Lung (tissue), 12 donors: Measurements from ENCODE around the gene TMEM156. TPM values are rescaled to one million over a fixed set of nuclear protein-coding genes. Genes with fewer than 3 reads are reported as not detected.

ENCODE experiments used
- ATAC-seq: fragments of 200-7000 bp; cut with Tn5 transposase; one replicate; pipeline ENCODE4 v1.9.1; 2020; ENCODE audit warnings: moderate number of reproducible peaks; ENCODE audit not compliant: insufficient read depth, low FRiP score
- DNase-seq, 3 donors: peaks; one replicate each; pipeline ENCODE4 v3.0.0-alpha.2; 2013 to 2017
- H3K27ac ChIP-seq, 2 donors: one replicate each; pipeline ENCODE4 v1.5.1; 2013; ENCODE audit warnings: mild to moderate bottlenecking in 2 of 2, moderate library complexity in 2 of 2, control low read depth in 1 of 2, inconsistent platforms in 1 of 2, low read depth in 1 of 2, low read length in 1 of 2
- H3K27me3 ChIP-seq, 3 donors: one replicate each; pipeline ENCODE4 v1.5.1; 2013; ENCODE audit warnings: low read length in 2 of 3; ENCODE audit not compliant: control insufficient read depth in 3 of 3, insufficient read depth in 3 of 3
- H3K36me3 ChIP-seq, 4 donors: one replicate each; pipeline ENCODE4 v1.5.1; 2013; ENCODE audit warnings: low read length in 4 of 4, mild to moderate bottlenecking in 1 of 4, moderate library complexity in 1 of 4; ENCODE audit not compliant: control insufficient read depth in 4 of 4, insufficient read depth in 4 of 4
- H3K4me1 ChIP-seq, 5 donors: one replicate each; pipeline ENCODE4 v1.5.1; 2013; ENCODE audit warnings: low read length in 5 of 5, mild to moderate bottlenecking in 2 of 5, moderate library complexity in 1 of 5; ENCODE audit not compliant: control insufficient read depth in 5 of 5, insufficient read depth in 5 of 5
- H3K4me3 ChIP-seq: one replicate; pipeline ENCODE4 v1.5.1; 2013; ENCODE audit warnings: mild to moderate bottlenecking, control low read depth, moderate library complexity
- H3K9ac ChIP-seq, 2 donors: one replicate each; pipeline ENCODE4 v1.5.1; 2013; ENCODE audit warnings: low read length in 2 of 2, control low read depth in 1 of 2; ENCODE audit not compliant: insufficient read depth in 1 of 2
- H3K9me3 ChIP-seq, 4 donors: one replicate each; pipeline ENCODE4 v1.5.1; 2013; ENCODE audit warnings: low read length in 3 of 4, mild to moderate bottlenecking in 1 of 4, moderate library complexity in 1 of 4; ENCODE audit not compliant: control insufficient read depth in 4 of 4, insufficient read depth in 3 of 4
- WGBS, 2 donors: extraction: QIAGEN DNeasy Blood & Tissue Kit; methylation state at CpG; one replicate each; pipeline ENCODE4 v1.1.7; 2013; 5-methylcytosine and 5-hydroxymethylcytosine counted together
- polyA plus RNA-seq, 2 donors: library from polyadenylated mRNA; stranded (reverse); fragments of 200-250 nt; gene quantifications; one replicate each; pipeline ENCODE4 v1.2.1, GENCODE V29; 2013
- total RNA-seq, 2 donors: library from RNA; depleted of rRNA in 1 of 2; stranded (reverse); fragments of >200 nt in 1 of 2; gene quantifications; one replicate each; pipeline ENCODE4 v1.2.1, GENCODE V29; 2014 to 2021
- TF ChIP-seq, protein P1 (sequence below): IDR thresholded peaks from 2 replicates; pipeline ENCODE4 v1.5.1; 2012; ENCODE audit warnings: mild to moderate bottlenecking; ENCODE audit errors: control extremely low read depth, extremely low read depth
- donor health status: control.
- donor health status: control.
- donor health status: Bipolar disorder and iron deficiency.
- donor health status: healthy.
- donor health status: DM: yes; HTN: yes; CAD: no.

Gene TMEM156
- total and polyA plus RNA-seq, 4 donors: 0.95 to 3.5 (median 1.2) TPM

DNA sequence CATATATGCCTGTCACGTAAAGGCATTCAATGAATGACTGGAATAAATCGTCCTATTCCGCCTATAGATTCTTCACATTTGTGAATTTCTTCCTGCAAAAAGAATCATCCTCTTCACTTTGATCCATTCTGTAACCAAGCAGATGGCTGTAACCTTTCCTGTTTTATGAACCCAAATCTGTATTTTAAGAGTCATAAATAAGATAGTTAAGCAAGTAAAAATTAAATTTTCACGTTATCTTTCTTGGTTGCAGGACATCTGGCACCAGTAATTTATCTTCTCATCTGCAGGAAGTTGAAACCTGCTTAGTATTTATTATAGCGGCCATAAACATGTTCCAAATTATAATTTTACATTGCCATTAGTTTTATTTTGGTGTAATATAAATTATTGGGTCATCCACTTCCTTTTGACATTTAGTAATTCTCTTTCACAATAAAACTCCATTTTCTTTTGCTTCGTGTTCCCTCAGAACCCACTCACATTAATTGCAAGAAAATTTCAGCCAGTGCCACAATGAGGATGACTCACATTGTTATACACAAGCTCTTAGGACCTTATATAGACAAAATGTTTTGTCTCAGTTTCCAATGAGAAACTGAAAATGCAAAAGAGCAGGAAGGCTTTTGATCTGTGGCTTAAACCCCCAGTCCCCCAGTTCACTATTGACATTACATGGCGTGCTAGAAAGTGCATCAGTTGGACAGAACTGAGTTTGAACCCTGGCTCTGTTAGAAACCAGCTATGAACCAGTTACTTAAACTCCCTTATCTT is 51.1 kb downstream of the TMEM156 start:
- no peak overlapping the region for H3K4me3 ChIP-seq
- H3K27ac ChIP-seq: no peak overlapping the region
- DNase-seq (no peak), ATAC-seq (no peak)
- H3K27me3 ChIP-seq: no peaks in the 10 kb centered on the region
- 59 to 65% methylated on average over 7 of the region's 7 CpGs for WGBS, 2 donors
- H3K9ac ChIP-seq: no peak overlapping the region
- H3K9me3 ChIP-seq: no peaks in the 10 kb centered on the region
- no peaks in the 10 kb centered on the region for H3K36me3 ChIP-seq
- no peaks in the 10 kb centered on the region for H3K4me1 ChIP-seq
- TF ChIP-seq, protein P1, sequence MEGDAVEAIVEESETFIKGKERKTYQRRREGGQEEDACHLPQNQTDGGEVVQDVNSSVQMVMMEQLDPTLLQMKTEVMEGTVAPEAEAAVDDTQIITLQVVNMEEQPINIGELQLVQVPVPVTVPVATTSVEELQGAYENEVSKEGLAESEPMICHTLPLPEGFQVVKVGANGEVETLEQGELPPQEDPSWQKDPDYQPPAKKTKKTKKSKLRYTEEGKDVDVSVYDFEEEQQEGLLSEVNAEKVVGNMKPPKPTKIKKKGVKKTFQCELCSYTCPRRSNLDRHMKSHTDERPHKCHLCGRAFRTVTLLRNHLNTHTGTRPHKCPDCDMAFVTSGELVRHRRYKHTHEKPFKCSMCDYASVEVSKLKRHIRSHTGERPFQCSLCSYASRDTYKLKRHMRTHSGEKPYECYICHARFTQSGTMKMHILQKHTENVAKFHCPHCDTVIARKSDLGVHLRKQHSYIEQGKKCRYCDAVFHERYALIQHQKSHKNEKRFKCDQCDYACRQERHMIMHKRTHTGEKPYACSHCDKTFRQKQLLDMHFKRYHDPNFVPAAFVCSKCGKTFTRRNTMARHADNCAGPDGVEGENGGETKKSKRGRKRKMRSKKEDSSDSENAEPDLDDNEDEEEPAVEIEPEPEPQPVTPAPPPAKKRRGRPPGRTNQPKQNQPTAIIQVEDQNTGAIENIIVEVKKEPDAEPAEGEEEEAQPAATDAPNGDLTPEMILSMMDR: no peak

DNA sequence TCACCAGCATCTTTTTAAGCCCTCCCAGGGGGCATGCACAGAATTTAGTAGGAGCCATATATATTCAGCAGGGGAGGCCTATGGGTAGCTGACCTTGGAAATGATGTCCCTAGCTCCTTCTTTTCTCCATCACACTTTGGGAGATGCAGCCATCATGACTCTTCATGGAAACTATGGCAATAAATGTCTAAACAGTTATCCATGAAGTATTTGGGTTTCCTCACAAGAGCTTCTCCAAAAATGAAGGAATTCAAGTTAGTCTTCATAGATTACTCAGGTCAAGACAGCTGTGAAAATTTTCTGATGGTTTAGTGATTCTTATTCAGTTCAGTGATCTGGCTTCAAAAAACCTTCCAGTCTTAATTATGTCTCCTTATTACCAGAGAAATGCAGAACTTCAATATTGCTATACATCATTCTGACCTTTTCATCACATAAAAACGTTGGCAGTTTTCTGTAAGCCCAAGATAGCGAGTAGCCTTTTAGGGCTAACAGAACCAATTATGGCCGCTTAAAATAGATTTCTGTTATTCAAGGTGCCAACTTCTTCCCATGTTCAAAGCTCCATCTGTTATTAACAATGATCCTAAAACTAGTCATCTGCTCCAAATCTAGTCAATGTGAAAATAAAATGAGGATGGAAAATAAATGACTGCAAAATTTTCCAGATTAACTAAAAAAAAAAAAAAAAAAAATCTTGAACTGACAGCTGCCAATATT is 52.5 kb downstream of the TMEM156 start:
- H3K27ac ChIP-seq: no peak overlapping the region
- DNase-seq (no peak), ATAC-seq (no peak)
- no peak overlapping the region for H3K4me3 ChIP-seq
- 84 to 86% methylated on average over 3 of the region's 3 CpGs for WGBS, 2 donors
- H3K4me1 ChIP-seq: no peaks in the 10 kb centered on the region
- TF ChIP-seq, protein P1: no peak
- H3K27me3 ChIP-seq: no peaks in the 10 kb centered on the region
- H3K9ac ChIP-seq: no peak overlapping the region
- H3K9me3 ChIP-seq: no peaks in the 10 kb centered on the region
- no peaks in the 10 kb centered on the region for H3K36me3 ChIP-seq

DNA sequence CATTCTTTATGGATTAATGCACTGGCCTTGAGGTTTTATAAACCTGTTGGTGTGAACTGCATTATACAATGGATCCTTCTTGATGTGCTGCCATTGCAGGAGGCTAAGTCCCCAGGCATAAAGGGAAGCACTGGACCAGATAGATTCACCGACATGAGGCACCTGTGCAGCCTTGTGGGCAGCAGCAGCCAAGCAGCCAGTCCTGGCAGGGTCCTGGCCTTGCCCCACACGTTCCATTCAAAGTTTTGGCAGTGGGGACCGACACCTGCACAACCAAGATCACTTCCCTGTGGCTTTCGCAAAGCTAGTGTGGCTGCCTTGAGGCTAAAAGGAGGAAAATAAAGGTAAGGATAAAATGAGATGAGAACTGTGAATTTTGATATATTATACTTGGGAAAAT is 53.1 kb downstream of the TMEM156 start:
- no peak overlapping the region for H3K27ac ChIP-seq
- TF ChIP-seq, protein P1: no peak
- H3K9me3 ChIP-seq: no peaks in the 10 kb centered on the region
- DNase-seq (no peak), ATAC-seq (no peak)
- WGBS, 2 donors: 93 to 94% methylated on average over 4 of the region's 4 CpGs
- no peak overlapping the region for H3K9ac ChIP-seq
- no peaks in the 10 kb centered on the region for H3K27me3 ChIP-seq
- H3K36me3 ChIP-seq: no peaks in the 10 kb centered on the region
- no peaks in the 10 kb centered on the region for H3K4me1 ChIP-seq
- no peak overlapping the region for H3K4me3 ChIP-seq
